GM04504 (cell line): ENCODE measurements around the gene KCTD19.

Experiments
- DNase-seq: peaks from one replicate; pipeline ENCODE4 v3.0.0-alpha.2; 2012; ENCODE audit warnings: low read depth

KCTD19 gene

DNA sequence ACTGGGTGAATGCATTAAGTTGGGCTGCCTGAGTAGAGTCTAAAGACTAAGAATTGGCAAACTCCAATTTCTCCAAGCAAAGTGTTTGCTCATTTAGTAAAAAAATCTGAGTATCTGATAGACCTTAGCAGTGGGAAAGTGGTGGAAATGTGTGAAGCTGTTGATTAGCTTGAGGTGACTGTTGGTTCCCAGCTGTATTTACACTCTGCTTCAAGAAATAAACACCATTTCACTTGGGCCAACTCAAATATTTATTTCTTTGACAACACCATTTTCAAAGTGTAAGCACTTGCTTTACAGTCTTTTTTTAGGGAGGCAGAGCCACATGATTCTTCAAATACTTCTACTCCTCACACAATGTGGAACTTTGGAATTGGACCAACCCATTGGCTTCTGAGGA, 8.7 kb downstream of the KCTD19 start:
- no peak for DNase-seq

DNA sequence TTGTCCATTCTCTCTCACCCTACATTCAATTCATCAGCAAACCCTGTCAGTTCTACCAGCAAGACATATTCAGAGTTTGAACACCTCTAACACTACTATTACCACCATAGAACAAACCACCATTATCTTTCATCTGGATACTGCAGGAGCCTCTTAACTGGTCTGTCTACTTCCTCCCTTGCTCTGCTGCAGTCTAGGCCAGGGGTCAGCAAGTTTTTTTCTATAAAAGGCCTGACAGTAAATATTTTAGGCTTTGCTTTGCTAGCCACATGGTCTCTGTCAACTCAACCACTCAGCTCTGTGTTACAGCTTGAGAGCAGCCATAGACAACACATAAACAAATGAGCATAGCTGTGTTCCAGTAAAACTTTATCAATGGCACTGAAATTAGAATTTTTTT, 13.8 kb downstream of the KCTD19 start:
- DNase-seq, result no peak

DNA sequence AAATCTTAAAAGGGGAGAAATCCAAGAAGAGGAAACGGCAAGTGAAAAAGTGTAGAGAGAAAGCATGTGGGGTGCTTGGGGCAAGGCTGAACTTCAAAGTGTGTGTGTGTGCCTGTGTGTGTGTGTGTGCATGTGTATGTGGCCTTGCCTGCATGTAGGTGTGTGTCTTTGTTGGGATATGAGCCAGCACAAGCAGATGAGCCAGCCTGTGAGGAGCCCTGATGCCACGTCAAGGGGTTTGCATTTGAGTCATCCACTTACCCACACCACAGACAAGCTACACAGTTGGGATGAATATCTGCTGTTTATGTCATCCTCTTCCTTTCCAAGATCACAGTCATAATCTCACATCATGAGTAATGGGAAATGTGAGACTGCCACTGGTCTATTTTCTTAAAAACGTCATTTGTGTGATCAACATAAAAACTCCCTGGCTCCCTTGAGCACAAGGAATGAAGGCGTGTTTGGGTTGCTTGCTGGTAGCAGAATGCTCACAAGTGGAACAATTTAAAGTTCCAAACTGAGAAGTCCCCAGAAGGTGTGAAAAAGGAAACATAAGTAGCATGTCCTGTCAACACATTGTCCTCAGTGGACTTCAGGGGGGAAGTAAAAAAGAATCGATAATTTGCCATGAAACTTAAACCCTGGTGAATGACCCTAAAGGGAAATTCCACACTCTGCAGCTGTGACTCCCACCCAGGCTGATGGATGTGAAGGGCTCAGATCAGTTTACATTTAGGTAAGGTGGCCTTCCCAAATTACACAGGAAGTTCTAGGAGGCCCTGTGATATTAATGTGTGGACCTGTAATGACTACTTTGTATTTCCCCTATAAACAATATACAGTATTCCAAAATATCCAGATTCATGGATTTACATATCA, 14.7 kb downstream of the KCTD19 start:
- peak; percentile 98 for DNase-seq

DNA sequence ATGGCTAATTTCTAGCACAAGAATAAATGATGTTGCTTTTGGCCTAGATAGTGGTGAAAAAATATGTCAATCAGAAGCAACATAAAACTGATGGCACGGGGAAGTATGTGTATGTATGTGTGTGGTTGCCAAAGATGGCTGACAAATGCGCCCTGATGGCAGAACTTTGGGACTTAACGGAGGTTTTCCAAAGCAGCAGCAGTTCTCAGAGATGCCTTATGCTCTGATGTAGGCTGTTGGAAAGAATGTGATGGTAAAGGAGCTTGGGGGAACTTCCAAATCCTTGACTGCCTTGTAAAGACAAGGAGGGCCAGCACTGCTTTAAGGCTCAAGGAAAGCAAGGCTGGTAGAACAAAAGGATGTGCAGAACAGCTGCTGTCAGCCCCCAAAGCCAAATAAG, 16.0 kb downstream of the KCTD19 start:
- DNase-seq, result no peak

DNA sequence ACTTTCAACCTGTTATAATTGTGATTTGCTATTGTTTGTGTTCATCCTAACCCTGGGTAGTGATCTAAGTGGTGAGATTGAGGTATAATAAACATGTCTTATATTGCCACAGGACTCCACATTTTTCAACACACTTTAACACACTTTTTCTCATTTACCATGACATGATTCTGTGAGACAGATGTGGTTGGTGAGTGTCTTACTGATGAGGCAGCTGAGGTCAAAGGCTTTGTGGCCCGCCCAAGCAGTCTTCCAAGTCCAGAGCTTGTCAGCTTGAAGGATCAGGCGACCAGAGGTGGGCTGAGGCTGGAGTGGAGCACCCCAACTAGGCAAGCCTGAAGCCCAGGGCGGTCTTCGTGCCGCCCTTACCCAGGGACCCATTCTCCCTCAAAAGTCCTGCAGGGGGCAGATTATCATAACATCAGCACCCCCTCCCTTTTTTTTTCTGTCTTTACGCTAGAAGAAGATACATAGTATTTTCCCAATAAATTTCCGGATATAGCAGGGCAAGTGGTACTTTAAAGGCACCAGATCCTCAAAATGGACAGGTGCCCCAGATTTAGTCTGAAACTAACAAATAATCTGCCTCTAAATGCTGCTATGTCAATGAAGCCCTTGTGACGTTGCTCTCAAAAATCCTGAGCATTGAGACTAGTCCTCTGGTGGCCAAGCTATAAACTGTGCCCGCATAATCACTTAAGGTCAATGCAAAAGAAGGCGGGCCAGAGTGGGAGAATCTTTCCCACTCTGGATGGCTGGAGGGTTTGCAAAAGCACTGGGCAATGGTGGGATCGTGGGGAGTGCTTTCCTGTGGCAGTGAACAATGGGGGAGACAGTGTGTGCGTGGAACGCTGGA, 21.1 kb downstream of the KCTD19 start:
- no peak for DNase-seq

DNA sequence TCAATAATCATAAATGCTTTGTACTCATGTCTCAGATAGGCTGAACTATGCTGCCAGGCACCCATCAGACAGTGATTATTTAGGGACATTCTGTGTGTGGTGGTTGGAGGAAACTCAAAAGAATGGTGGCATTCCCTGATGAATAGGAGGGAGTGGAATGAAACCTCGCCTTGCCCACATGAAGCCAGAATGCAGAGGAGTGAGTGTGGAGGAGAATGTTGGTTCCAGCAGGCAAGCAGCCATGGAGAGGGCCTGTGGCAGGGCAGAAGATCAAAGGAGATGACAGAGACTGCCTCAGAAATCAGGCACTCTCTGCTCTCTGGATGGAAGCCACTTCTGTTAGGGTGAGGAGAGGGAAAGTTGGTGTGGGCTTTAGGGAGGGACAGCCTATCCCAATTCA, 22.5 kb downstream of the KCTD19 start:
- no peak for DNase-seq

DNA sequence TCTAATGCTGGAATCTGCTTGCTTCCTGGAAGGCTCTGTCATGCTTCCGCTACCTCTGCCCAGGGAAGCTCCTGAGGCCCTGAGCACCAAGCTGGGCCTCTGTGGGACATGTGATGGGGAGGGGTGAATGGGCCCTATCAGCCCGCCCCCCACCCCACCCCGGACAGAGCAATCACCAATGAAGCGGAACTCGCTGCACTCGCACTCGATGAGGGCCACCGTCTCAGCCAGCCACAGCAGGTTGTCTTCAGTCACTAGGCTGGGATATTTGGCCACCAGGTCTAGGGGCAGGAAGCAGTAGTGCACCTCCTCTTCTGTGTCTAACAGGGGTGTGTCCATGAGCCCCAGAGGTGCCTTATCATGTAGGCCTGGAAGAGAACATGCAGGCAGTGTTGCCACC, 23.6 kb downstream of the KCTD19 start:
- DNase-seq, result no peak

DNA sequence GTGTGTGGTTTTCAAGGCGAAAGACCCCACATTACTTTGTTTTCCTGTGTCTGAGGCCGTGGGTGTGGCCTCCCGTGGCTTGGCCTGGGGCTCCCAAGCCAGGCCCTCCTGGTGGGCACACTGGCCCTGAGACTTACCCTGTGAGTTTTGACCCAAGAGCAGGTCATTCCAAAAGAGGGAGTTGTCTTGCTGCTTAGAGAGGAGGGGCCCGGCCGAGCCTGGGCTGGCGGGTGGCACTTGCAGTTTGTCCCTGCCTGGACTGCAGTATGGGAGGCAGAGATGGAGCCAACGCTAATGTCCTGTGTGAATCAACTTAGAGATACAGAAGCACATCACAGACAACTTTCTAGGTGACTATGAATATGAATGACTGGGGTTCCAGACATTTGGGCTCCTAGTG, 24.5 kb downstream of the KCTD19 start:
- DNase-seq, result no peak

DNA sequence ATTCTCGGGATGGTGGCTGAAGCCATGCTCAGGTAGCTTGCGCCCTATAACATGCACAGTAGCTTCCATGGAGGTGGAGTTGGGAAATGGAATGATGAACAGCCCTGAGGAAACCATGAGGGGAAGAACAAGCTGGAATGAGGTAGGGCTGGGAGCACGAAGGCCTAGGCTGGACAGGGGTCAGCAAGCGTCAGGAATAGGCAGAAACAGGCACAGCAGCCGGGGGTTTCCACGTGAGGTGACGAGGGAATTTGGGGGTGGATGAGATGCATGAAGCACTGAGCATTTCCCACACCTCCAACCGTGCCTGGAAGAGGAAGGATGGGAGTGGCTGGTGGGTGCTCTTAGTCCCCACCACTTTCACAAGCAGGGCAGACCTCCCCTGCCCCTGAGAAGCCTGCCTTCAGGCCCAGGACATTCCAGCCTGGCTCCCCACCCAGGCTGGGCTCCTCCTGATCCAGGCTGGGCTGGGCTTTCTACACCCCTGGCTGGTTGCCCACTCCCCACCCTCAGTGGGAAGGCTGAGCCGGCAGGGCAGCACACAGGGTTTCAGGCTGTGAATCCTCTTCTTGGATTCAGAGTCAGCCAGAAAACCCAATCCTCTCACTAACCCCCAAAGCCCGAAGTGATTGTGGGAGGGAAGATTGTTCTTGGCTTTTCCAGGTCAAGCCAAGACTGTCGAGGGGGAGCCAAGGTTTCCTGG, 25.3 kb downstream of the KCTD19 start:
- no peak for DNase-seq

DNA sequence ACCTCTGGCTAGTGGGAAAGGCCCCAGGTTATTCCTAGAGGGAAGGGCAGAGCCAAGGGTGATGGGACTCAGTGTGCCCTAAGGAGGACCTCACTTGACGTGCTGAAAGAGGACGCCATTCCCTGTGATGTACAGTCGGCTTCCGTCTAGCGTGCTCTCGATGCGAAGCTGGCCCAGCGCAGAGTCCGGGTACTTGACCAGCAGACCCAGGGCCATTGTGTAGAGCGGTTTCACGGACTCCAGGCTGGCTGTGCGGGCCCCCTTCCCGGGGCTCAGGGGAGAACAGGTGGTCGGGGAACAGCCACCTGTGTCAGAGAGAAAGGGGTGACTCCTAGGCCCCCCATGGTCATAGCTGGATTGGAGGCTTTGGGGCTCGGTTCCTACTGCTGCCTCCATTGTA, 27.3 kb downstream of the KCTD19 start:
- no peak for DNase-seq

DNA sequence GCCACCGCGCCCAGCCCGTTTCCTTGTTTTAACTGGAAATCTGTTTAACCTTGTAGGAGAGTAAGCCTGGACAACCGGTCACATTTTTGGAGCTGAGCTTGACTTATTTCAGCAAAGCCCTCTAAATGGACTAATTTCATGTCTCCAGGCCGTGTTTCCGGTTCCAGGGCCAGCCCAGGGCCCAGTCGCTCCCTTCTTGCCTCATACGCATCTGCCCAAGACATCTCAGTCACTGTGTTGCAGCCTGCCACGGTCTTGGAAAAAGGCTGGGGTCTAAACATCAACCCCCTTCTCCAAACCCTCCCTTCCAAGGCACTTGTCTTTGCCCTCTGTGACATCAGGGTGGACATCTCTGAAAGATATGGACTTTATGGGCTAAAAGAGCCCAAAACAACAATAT, 28.3 kb downstream of the KCTD19 start:
- no peak for DNase-seq

DNA sequence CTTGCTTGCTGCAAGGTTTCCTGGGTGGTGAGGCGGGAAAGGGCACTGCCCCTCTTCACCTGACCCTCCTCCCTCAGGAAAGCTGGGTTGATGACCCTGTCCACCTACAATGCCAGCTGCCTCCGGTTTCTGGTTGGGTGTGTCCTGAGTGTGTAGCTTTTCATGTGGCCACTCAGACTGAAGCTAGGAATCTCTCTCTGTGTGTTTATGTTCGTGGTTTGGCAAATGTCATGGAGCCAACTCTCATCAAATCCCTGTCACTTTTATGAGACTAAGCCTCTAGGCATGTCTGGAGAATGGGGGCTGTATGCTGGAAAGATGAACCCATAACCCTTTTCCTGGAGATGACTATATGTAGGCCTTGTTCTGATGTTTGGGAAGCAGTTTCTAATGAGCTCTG, 30.1 kb downstream of the KCTD19 start:
- DNase-seq, result peak; percentile 66

DNA sequence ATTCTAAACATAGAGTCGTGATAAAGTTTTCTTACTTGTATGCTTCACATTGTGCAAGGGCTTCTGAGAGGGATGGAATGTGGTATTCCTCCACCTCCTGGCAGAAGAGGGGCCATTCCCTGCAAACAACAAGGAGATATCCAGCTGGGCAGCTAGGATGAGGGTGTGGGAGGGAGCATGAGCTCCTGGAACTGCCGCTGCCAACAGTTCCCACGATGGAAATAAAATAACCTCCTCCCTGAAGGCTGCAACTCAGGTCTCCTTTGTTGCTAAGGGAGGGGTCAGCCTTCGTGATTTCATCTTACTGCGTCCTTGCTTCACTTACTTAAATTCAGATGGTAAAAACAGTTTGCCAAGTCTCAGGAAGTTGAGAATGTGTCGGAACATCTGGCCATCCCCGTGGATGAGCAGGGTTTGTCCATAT, 31.6 kb downstream of the KCTD19 start:
- DNase-seq, result peak; percentile 59

DNA sequence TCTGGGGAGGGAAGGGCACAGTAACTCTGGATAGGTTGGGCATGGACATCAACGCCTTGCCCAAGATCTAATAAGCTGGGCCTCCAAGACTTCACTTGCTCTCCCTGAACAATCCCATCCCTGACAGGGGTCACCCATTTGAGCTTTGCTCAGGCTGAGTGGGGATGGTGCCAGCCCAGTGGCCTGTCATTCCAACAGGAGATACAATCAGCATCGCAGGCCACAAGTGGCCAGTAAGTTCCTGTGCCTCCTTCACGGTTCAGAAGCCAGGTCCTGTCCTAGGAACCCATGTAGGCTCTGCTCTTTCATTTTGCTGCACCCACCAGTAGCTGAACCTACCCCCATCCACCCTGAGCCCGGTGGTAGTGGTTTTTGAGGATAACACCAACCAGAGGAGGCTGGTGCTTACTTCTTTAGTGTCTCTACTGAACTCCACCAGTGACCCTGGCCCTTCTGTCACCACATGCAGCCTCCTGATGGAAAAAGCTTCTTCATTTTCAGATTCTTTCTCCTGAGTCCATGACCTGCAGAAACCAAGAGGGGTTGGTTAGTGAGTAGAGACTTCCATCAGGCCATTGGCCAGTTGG, 32.3 kb downstream of the KCTD19 start:
- DNase-seq, result no peak

DNA sequence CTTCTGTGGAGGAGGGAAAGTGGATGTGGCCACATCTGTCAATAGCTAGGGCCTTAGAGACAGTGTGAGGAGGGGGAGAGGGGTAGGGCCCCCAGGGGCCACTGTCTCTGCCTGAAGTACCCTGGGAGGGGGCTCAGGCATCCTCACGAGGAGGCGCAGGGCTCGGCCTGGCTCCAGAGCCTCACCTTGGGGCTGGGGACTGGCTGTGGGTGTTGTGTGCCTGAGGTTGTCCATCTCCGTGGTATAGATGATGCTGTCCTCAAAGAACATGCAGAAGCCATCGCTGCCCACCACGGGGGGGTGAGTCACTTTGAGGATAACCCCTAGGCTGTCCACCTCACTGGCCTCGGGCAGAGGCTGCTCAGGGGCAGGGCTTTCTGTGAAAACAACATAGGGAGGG, 35.1 kb downstream of the KCTD19 start:
- DNase-seq, result no peak

DNA sequence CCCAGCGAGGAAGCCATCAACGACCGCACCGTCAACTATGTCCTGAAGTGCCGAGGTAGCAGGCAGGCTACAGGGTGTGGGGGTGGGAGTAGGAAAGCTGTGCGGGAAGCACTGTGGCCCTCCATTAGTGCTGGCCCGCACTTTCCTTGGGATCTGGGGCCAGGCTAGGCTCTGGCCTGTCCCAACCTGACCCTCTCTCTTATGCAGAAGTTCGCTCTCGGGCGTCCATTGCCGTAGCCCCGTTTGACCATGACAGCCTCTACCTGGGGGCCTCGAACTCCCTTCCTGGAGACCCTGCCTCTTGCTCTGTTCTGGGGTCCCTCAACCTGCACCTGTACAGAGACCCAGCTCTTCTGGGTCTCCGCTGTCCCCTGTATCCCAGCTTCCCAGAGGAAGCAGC, 38.6 kb downstream of the KCTD19 start:
- DNase-seq, result no peak

DNA sequence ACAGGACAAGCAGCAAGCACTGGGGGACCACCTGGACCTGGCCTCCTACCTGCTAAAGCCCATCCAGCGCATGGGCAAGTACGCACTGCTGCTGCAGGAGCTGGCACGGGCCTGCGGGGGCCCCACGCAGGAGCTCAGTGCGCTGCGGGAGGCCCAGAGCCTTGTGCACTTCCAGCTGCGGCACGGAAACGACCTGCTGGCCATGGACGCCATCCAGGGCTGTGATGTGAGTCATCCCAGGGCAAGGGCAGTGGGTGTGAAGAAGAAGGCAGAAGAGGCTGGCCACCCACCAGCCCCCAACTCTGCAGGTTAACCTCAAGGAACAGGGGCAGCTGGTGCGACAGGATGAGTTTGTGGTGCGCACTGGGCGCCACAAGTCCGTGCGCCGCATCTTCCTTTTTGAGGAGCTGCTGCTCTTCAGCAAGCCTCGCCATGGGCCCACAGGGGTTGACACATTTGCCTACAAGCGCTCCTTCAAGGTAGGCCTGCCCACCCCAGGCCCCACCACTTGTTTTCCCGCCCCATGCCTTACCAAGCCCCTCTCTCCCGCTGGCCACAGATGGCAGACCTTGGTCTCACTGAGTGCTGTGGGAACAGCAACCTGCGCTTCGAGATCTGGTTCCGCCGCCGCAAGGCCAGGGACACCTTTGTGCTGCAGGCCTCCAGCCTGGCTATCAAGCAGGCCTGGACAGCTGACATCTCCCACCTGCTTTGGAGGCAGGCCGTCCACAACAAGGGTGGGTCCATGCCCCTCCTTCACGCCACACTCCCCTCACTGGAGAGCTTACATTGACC, 39.9 kb downstream of the KCTD19 start:
- no peak for DNase-seq

DNA sequence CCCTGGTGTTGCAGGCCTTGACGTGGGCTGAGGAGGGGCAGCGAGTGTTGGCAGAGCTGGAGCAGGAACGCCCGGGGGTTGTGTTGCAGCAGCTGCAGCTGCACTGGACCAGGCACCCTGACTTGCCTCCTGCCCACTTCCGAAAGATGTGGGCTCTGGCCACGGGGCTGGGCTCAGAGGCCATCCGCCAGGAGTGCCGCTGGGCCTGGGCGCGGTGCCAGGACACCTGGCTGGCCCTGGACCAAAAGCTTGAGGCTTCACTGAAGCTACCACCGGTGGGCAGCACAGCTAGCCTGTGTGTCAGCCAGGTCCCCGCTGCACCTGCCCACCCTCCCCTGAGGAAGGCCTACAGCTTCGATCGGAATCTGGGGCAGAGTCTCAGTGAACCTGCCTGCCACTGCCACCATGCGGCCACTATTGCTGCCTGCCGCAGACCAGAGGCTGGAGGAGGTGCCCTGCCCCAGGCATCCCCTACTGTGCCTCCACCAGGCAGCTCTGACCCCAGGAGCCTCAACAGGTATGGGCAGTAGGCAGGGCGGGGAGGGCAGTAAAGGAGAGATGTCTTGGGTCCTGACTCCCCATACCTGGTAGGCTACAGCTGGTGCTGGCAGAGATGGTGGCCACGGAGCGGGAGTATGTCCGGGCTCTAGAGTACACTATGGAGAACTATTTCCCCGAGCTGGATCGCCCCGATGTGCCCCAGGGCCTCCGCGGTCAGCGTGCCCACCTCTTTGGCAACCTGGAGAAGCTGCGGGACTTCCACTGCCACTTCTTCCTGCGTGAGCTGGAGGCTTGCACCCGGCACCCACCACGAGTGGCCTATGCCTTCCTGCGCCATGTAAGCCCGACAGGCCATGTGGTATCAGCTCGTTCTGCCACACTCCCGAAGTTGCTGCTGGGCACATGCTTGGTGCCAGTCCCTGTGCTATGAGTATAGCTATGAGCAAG, 41.6 kb downstream of the KCTD19 start:
- DNase-seq, result no peak

DNA sequence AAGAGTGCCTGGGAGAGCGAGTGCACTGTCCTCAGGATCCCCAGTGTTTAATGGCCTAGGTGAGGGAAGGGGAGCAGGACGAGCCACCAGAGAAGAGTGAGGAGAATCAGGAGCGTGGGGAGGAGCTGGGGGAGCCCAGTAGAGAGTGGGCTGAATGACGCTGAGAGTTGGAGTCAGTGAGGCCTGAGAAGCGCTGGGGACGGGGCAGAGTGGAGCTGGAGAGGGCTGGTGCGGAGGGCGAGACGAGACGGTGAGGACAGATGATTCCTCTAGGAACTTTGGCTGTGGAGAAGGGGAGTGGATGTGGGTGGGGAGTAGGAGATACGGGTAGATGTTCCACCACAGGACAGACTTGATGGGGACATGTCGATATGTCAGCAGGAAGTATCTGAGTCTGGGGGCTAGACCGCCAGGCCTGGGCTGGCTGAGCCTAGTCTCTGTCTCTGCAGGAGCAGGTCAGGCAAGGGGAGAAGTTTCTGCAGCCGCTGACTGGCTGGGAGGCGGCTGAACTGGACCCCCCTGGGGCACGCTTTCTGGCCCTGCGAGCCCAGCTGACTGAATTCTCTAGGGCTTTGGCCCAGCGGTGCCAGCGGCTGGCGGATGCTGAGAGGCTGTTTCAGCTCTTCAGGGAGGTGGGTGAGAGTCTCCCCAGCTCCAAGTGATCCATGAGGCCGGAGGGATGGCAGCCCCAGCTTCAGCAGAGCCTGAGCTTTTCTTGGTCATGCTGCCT, 42.5 kb downstream of the KCTD19 start:
- no peak for DNase-seq
